Heart right ventricle (tissue), 16 donors: Measurements from ENCODE around the gene HEPACAM. TPM values are rescaled to one million over a fixed set of nuclear protein-coding genes. Genes with fewer than 3 reads are reported as not detected.

ENCODE experiments used
- ATAC-seq, 8 donors: fragments of 200-7000 bp; cut with Tn5 transposase; one replicate each; pipeline ENCODE4 v1.9.1; 2020; ENCODE audit warnings: mild to moderate bottlenecking in 8 of 8, moderate library complexity in 8 of 8, moderate number of reproducible peaks in 1 of 8
- DNase-seq, 2 donors: peaks; one replicate each; pipeline ENCODE4 v3.0.0-alpha.2; 2020
- H3K27ac ChIP-seq, 10 donors: fragments of 200-600 bp; sonication (generic) in 2 of 10; one replicate each; pipeline versions ENCODE4 v1.5.0 to v1.8.0; 2020 to 2022; ENCODE audit warnings: mild to moderate bottlenecking in 3 of 10
- H3K27me3 ChIP-seq, 7 donors: fragments of 200-600 bp; one replicate each; pipeline ENCODE4 v1.8.0; 2021 to 2022; ENCODE audit warnings: mild to moderate bottlenecking in 2 of 7
- H3K36me3 ChIP-seq, 9 donors: fragments of 200-600 bp; sonication (generic) in 1 of 9; one replicate each; pipeline versions ENCODE4 v1.5.0 to v1.8.0; 2020 to 2022; ENCODE audit warnings: mild to moderate bottlenecking in 2 of 9
- H3K4me1 ChIP-seq, 9 donors: fragments of 200-600 bp; sonication (generic) in 1 of 9; one replicate each; pipeline versions ENCODE4 v1.5.0 to v1.8.0; 2020 to 2022; ENCODE audit warnings: mild to moderate bottlenecking in 4 of 9
- H3K4me3 ChIP-seq, 10 donors: fragments of 200-600 bp; sonication (generic) in 2 of 10; one replicate each; pipeline versions ENCODE4 v1.5.0 to v1.8.0; 2020 to 2022; ENCODE audit warnings: mild to moderate bottlenecking in 7 of 10, moderate library complexity in 2 of 10
- H3K9me3 ChIP-seq, 11 donors: fragments of 200-600 bp in 10 of 11; sonication (generic) in 2 of 11; one replicate each; pipeline versions ENCODE4 v1.5.0 to v1.8.0; 2013 to 2022; ENCODE audit warnings: mild to moderate bottlenecking in 2 of 11, control low read depth in 1 of 11, moderate library complexity in 1 of 11
- CTCF ChIP-seq, 9 donors: fragments of 200-600 bp; sonication (generic) in 2 of 9; IDR thresholded peaks; one replicate each; pipeline versions ENCODE4 v1.5.0 to v1.8.0; 2021 to 2022; ENCODE audit warnings: antibody characterized with exemption in 9 of 9, mild to moderate bottlenecking in 5 of 9, moderate library complexity in 1 of 9
- WGBS, 2 donors: extraction: QIAGEN DNeasy Blood & Tissue Kit; methylation state at CpG; one replicate each; pipeline ENCODE4 v1.1.7; 2013; ENCODE audit warnings: inconsistent platforms in 1 of 2; 5-methylcytosine and 5-hydroxymethylcytosine counted together
- intact Hi-C, 10 donors: fragments of 100-400 bp; cut with DNase I; formaldehyde crosslinking; loops; one replicate each; pipeline versions ENCODE4 v1.11.1 to v1.14.2; 2022
- polyA plus RNA-seq, 2 donors: library from polyadenylated mRNA; stranded (reverse); fragments of 200-250 nt; gene quantifications; one replicate each; pipeline ENCODE4 v1.2.3, GENCODE V29; 2013
- total RNA-seq, 10 donors: library from RNA; stranded (reverse); fragmentation: NEBNext Ultra II Directional in 3 of 10; extraction: Animal tissue kit (Norgen Biotek cat#: 25700) in 3 of 10; gene quantifications; one replicate each; pipeline versions ENCODE4 v1.2.1 to v1.2.4, GENCODE V29; 2021 to 2023
- donor health status: Arrhythmogenic right ventricular cardiomyopathy.
- donor health status: ischemic (EF 13 %, LVEDD 7.1; RV severe dilation, severe dysfunction).
- donor health status: healthy with polysubstance abuse.
- donor health status: DM: no; HTN: yes; CAD: no.
- donor health status: DM: no; HTN: no; CAD: no.
- donor health status: ischemic (EF 25% LVEDD 6.9; RV normal size, moderate dysfunction).
- donor health status: ischemic (EF 25% LVEDD 5.7; RV mildly dilated, moderate dysfunction).
- donor health status: healthy.
- donor health status: DM: yes; HTN: yes; CAD: no.
- donor health status: Ischemic cardiomyopathy.
- donor health status: ischemic (EF 35%, LVEDD 5.7; RV mildly dilated, moderate dysfunction).
- donor health status: nonischemic (EF 11% LVEDD 7.7; RV severe dilation, severe dysfunction).
- donor health status: DM: yes; HTN: yes; CAD: no.
- donor health status: PGD.
- donor health status: ischemic (EF 29% LVEDD 5.4; RV normal size, mild dysfunction).
- donor health status: nonischemic (EF 23%, LVEDD 6.1; RV moderate dilation, normal function).

HEPACAM gene
- total and polyA plus RNA-seq, 12 donors, result 0.12 to 1.3 (median 0.35) TPM; not detected in 2

GRCh38 chr11:124878759-124879492, 56.9 kb downstream of the HEPACAM start:
- H3K36me3 ChIP-seq, result peaks cover 0 to 4% (median 0%) of the 10 kb centered on the region in 9 donors
- DNase-seq (no peak), ATAC-seq (no peak)
- peak overlapping the region in 1 of 10 donors; percentile 56 for H3K27ac ChIP-seq
- H3K4me1 ChIP-seq, result peaks cover 3 to 64% (median 29%) of the 10 kb centered on the region in 9 donors
- intact Hi-C loops, result loop anchor here in 3 of 10 donors (5.0 to 10.0 kb wide), 3 partner anchors 38 to 73 kb away; partner anchors contain the start of genes CCDC15 (in 2 of the 3) and HEPN1 (in 1 of the 3)
- no peak for TF ChIP-seq CTCF (IDR thresholded peaks at IDR 0.05)
- H3K4me3 ChIP-seq, result no peak overlapping the region
- H3K27me3 ChIP-seq, result peaks cover 0 to 41% (median 17%) of the 10 kb centered on the region in 7 donors
- no peaks in the 10 kb centered on the region for H3K9me3 ChIP-seq
- WGBS, 2 donors, result 88 to 89% methylated on average over 11 of the region's 11 CpGs

- WGBS, 2 donors, result 57 to 64% methylated on average over 16 to 17 of the region's 17 CpGs
- DNase-seq (no peak), ATAC-seq (no peak)
- Histone ChIP-seq H3K4me3 (peak overlapping the region in 6 of 10 donors; percentile 36 to 72 (median 66)), H3K4me1 (peaks cover 3 to 61% (median 29%) of the 10 kb centered on the region in 9 donors), H3K27me3 (peaks cover 0 to 48% (median 25%) of the 10 kb centered on the region in 7 donors), H3K27ac (peak overlapping the region in 4 of 10 donors; percentile 90 to 96 (median 94)), H3K9me3 (no peaks in the 10 kb centered on the region), H3K36me3 (no peaks in the 10 kb centered on the region)
- intact Hi-C loops, result loop anchor here in 4 of 10 donors (2.0 to 10.0 kb wide), 5 partner anchors 21 to 74 kb away; partner anchors contain the start of genes CCDC15 (in 2 of the 4) and HEPN1 (in 1 of the 4)
- TF ChIP-seq CTCF (IDR thresholded peaks at IDR 0.05), result no peak
Measured at GRCh38 chr11:124877910-124878758, 57.7 kb downstream of the HEPACAM start.

GRCh38 chr11:124877631-124877909, 58.3 kb downstream of the HEPACAM start:
- no peaks in the 10 kb centered on the region for H3K9me3 ChIP-seq
- 30 to 37% methylated on average over 10 of the region's 10 CpGs for WGBS, 2 donors
- H3K4me3 ChIP-seq, result peak overlapping the region; percentile 36 to 72 (median 66)
- no peak for DNase-seq
- no peaks in the 10 kb centered on the region for H3K36me3 ChIP-seq
- intact Hi-C loops, result loop anchor here in 4 of 10 donors (2.0 to 10.0 kb wide), 5 partner anchors 21 to 75 kb away; partner anchors contain the start of genes CCDC15 (in 2 of the 4) and HEPN1 (in 1 of the 4)
- peaks cover 3 to 55% (median 25%) of the 10 kb centered on the region in 9 donors for H3K4me1 ChIP-seq
- H3K27ac ChIP-seq, result peak overlapping the region in 5 of 10 donors; percentile 90 to 96 (median 93)
- no peak for TF ChIP-seq CTCF (IDR thresholded peaks at IDR 0.05)
- H3K27me3 ChIP-seq, result peaks cover 0 to 53% (median 31%) of the 10 kb centered on the region in 7 donors
- ATAC-seq, result peak in 1 of 8 donors; percentile 15
